Caco-2 (cell line): Measurements from ENCODE around the gene LRRC14B. TPM values are rescaled to one million over a fixed set of nuclear protein-coding genes. Genes with fewer than 3 reads are reported as not detected.
"Not testable (repeated sequence)": the region's sequence is repeated elsewhere in the genome, so short reads cannot be mapped to it uniquely, and the experiment has no call there.

Source experiments
- BruUV-seq: library from RNA; stranded (reverse); fragments of 400-500 nt; replicated peaks from 2 replicates; lab custom pipeline; 2021; lab: Mats Ljungman, UMichigan
- CTCF ChIA-PET: fragments of 300-600 bp; sonication (Branson Sonifier 250); formaldehyde crosslinking; loops from one replicate; lab custom pipeline; 2022; ENCODE audit warnings: antibody characterized with exemption; lab: Charles Lee
- POLR2A ChIA-PET: fragments of 300-600 bp; sonication (Branson Sonifier 250); formaldehyde crosslinking; loops from one replicate; lab custom pipeline; 2022; ENCODE audit warnings: antibody characterized with exemption; lab: Charles Lee
- DNase-seq, 2 experiments: peaks; one replicate each; pipeline versions ENCODE4 v3.0.0 to v3.0.0-alpha.2; 2020 to 2022
- H3K27me3 ChIP-seq: replicated peaks from 2 replicates; pipeline ENCODE4 v1.6.0; 2011; ENCODE audit warnings: low read length; ENCODE audit not compliant: control insufficient read depth, insufficient read depth
- H3K36me3 ChIP-seq: 2 replicates; pipeline ENCODE4 v1.5.1; 2011; ENCODE audit warnings: low read length; ENCODE audit not compliant: control insufficient read depth, insufficient read depth
- H3K4me1 ChIP-seq: fragments of 250-450 bp; sonication (Bioruptor Pico); 2 replicates; pipeline ENCODE4 v1.5.1; 2020; ENCODE audit warnings: mild to moderate bottlenecking
- H3K4me3 ChIP-seq: 2 replicates; pipeline ENCODE4 v1.5.1; 2011; ENCODE audit warnings: low read depth, mild to moderate bottlenecking, control low read depth, low read length
- H3K9me3 ChIP-seq: fragments of 250-450 bp; sonication (Bioruptor Pico); 2 replicates; pipeline ENCODE4 v1.5.1; 2020; ENCODE audit warnings: mild to moderate bottlenecking, moderate library complexity
- H3K27ac Mint-ChIP-seq: one replicate; pipeline ENCODE4 v1.8.0; 2022; ENCODE audit warnings: mixed read lengths; ENCODE audit not compliant: unreplicated experiment
- H3K27me3 Mint-ChIP-seq: one replicate; pipeline ENCODE4 v1.8.0; 2022; ENCODE audit warnings: mixed read lengths; ENCODE audit not compliant: insufficient read depth, unreplicated experiment
- H3K36me3 Mint-ChIP-seq: one replicate; pipeline ENCODE4 v1.8.0; 2022; ENCODE audit warnings: mild to moderate bottlenecking, mixed read lengths; ENCODE audit not compliant: insufficient read depth, unreplicated experiment
- H3K4me1 Mint-ChIP-seq: one replicate; pipeline ENCODE4 v1.8.0; 2022; ENCODE audit warnings: low read depth, mixed read lengths; ENCODE audit not compliant: unreplicated experiment
- H3K4me3 Mint-ChIP-seq: one replicate; pipeline ENCODE4 v1.8.0; 2022; ENCODE audit warnings: mild to moderate bottlenecking, moderate library complexity, mixed read lengths; ENCODE audit not compliant: unreplicated experiment
- H3K9me3 Mint-ChIP-seq: one replicate; pipeline ENCODE4 v1.8.0; 2022; ENCODE audit warnings: mixed read lengths; ENCODE audit not compliant: unreplicated experiment
- intact Hi-C: fragments of 100-400 bp; cut with micrococcal nuclease; formaldehyde crosslinking; loops from one replicate; pipeline ENCODE4 v1.10.0; 2022; ENCODE audit not compliant: unreplicated experiment
- total RNA-seq: library from RNA; stranded (reverse); gene quantifications from 2 replicates; pipeline ENCODE4 v1.2.3, GENCODE V29; 2022

Gene LRRC14B
- total RNA-seq, 1 experiment from 2014 or later: not detected

GRCh38 chr5:237931-238330 lies 46.6 kb downstream of the LRRC14B start:
- H3K9me3 ChIP-seq, H3K27me3 Mint-ChIP-seq, CTCF ChIA-PET, H3K4me1 ChIP-seq, BruUV-seq, H3K9me3 Mint-ChIP-seq, POLR2A ChIA-PET, H3K4me1 Mint-ChIP-seq, DNase-seq, H3K36me3 ChIP-seq, H3K4me3 Mint-ChIP-seq, intact Hi-C loops, H3K27ac Mint-ChIP-seq, H3K27me3 ChIP-seq, H3K4me3 ChIP-seq: not testable (repeated sequence)
- peaks cover 79% of the 10 kb centered on the region for H3K36me3 Mint-ChIP-seq

- BruUV-seq, H3K4me3 ChIP-seq, H3K36me3 ChIP-seq, H3K4me1 ChIP-seq, H3K9me3 ChIP-seq, H3K27ac Mint-ChIP-seq, CTCF ChIA-PET, DNase-seq, intact Hi-C loops, H3K27me3 Mint-ChIP-seq, H3K4me1 Mint-ChIP-seq, POLR2A ChIA-PET, H3K27me3 ChIP-seq, H3K9me3 Mint-ChIP-seq, H3K4me3 Mint-ChIP-seq: not testable (repeated sequence)
- H3K36me3 Mint-ChIP-seq: peaks cover 75% of the 10 kb centered on the region
Measured at GRCh38 chr5:240550-240949, 49.3 kb downstream of the LRRC14B start.

GRCh38 chr5:241045-241669 lies 49.9 kb downstream of the LRRC14B start:
- POLR2A ChIA-PET, H3K9me3 ChIP-seq, CTCF ChIA-PET, H3K9me3 Mint-ChIP-seq, BruUV-seq, DNase-seq, H3K4me1 ChIP-seq, H3K27me3 ChIP-seq, H3K36me3 ChIP-seq, H3K4me1 Mint-ChIP-seq, H3K4me3 ChIP-seq, H3K27ac Mint-ChIP-seq, H3K4me3 Mint-ChIP-seq, H3K27me3 Mint-ChIP-seq, intact Hi-C loops: not testable (repeated sequence)
- peaks cover 79% of the 10 kb centered on the region for H3K36me3 Mint-ChIP-seq

GRCh38 chr5:243683-244367 lies 52.5 kb downstream of the LRRC14B start:
- intact Hi-C loops, H3K4me3 Mint-ChIP-seq, H3K27ac Mint-ChIP-seq, H3K4me1 ChIP-seq, H3K9me3 Mint-ChIP-seq, BruUV-seq, H3K9me3 ChIP-seq, POLR2A ChIA-PET, H3K27me3 Mint-ChIP-seq, H3K27me3 ChIP-seq, H3K36me3 ChIP-seq, H3K4me3 ChIP-seq, DNase-seq, H3K4me1 Mint-ChIP-seq: not testable (repeated sequence)
- H3K36me3 Mint-ChIP-seq: peaks cover 93% of the 10 kb centered on the region
- CTCF ChIA-PET: interaction anchor here (0.5 kb wide), 1 partner anchor 94 kb away, joined by 3 read pairs; no protein-coding TSS in a partner anchor

GRCh38 chr5:245717-246116 lies 54.4 kb downstream of the LRRC14B start:
- intact Hi-C loops, POLR2A ChIA-PET, H3K4me3 ChIP-seq, BruUV-seq, H3K9me3 ChIP-seq, H3K27me3 Mint-ChIP-seq, DNase-seq, CTCF ChIA-PET, H3K4me1 Mint-ChIP-seq, H3K36me3 ChIP-seq, H3K27ac Mint-ChIP-seq, H3K9me3 Mint-ChIP-seq, H3K27me3 ChIP-seq, H3K4me3 Mint-ChIP-seq, H3K4me1 ChIP-seq: not testable (repeated sequence)
- peaks cover 90% of the 10 kb centered on the region for H3K36me3 Mint-ChIP-seq

Other genes with a start within 250 kb of the LRRC14B start
- gene PLEKHG4B, start 99.3 kb upstream of the LRRC14B start, total RNA-seq: 15.0 TPM in 2 replicates
- 10.5 TPM in 2 replicates for gene CCDC127, start 26.7 kb downstream of the LRRC14B start, total RNA-seq
- gene SDHA, start 26.8 kb downstream of the LRRC14B start, total RNA-seq: 140 and 157 TPM in 2 replicates
- 101 and 107 TPM in 2 replicates for gene PDCD6, start 80.2 kb downstream of the LRRC14B start, total RNA-seq
- gene AHRR, start 130.2 kb downstream of the LRRC14B start, total RNA-seq: 0.91 and 1.1 TPM in 2 replicates